Fibroblast of lung (primary cell): ENCODE data around the gene HES3. TPM values are rescaled to one million over a fixed set of nuclear protein-coding genes. Genes with fewer than 3 reads are reported as not detected.

Experiments used
- DNase-seq, 2 donors: peaks; one replicate each; pipeline versions ENCODE4 v3.0.0 to v3.0.0-alpha.2; 2010; ENCODE audit warnings: low read depth in 2 of 2
- H2AFZ ChIP-seq: 2 replicates; pipeline ENCODE4 v1.5.1; 2012; ENCODE audit warnings: low read length, control low read depth, inconsistent platforms
- H3K27ac ChIP-seq: 2 replicates; pipeline ENCODE4 v1.5.1; 2011; ENCODE audit warnings: low read length, control low read depth; ENCODE audit not compliant: insufficient read depth
- H3K27me3 ChIP-seq: 2 replicates; pipeline ENCODE4 v1.5.1; 2011; ENCODE audit warnings: mild to moderate bottlenecking, low read length; ENCODE audit not compliant: control insufficient read depth, insufficient read depth
- H3K36me3 ChIP-seq: 2 replicates; pipeline ENCODE4 v1.5.1; 2011; ENCODE audit warnings: low read length; ENCODE audit not compliant: control insufficient read depth, insufficient read depth
- H3K4me1 ChIP-seq: 2 replicates; pipeline ENCODE4 v1.5.1; 2011; ENCODE audit warnings: low read length; ENCODE audit not compliant: control insufficient read depth, insufficient read depth; ENCODE audit errors: extremely low read depth
- H3K4me2 ChIP-seq: 2 replicates; pipeline ENCODE4 v1.5.1; 2011; ENCODE audit warnings: low read length, control low read depth; ENCODE audit not compliant: insufficient read depth; ENCODE audit errors: extremely low read depth
- H3K4me3 ChIP-seq, 4 experiments: fragments of 200-600 bp in 1 of 4; sonication (generic) in 1 of 4; replicated peaks in 1 of 4; 2 replicates each; pipeline ENCODE4 v1.5.1; 2011 to 2016; ENCODE audit warnings: low read length in 4 of 4, low read depth in 3 of 4, mild to moderate bottlenecking in 3 of 4, control low read depth in 2 of 4, inconsistent platforms in 1 of 4, mixed read lengths in 1 of 4; ENCODE audit not compliant: insufficient read depth in 1 of 4; ENCODE audit errors: control extremely low read depth in 1 of 4
- H3K79me2 ChIP-seq: 2 replicates; pipeline ENCODE4 v1.5.1; 2012; ENCODE audit warnings: mild to moderate bottlenecking, low read length, inconsistent platforms; ENCODE audit not compliant: control insufficient read depth, insufficient read depth
- H3K9ac ChIP-seq: 2 replicates; pipeline ENCODE4 v1.5.1; 2011; ENCODE audit warnings: mild to moderate bottlenecking, low read length, control low read depth; ENCODE audit not compliant: insufficient read depth
- H3K9me3 ChIP-seq: 2 replicates; pipeline ENCODE4 v1.5.1; 2012; ENCODE audit warnings: low read depth, low read length; ENCODE audit not compliant: control insufficient read depth, insufficient read depth
- H4K20me1 ChIP-seq: 2 replicates; pipeline ENCODE4 v1.5.1; 2011; ENCODE audit warnings: low read length; ENCODE audit not compliant: control insufficient read depth, insufficient read depth; ENCODE audit errors: extremely low read depth
- CTCF ChIP-seq, 2 donors: IDR thresholded peaks in 1 of 2; conservative IDR thresholded peaks in 1 of 2; 1 replicate in 1 of 2; 2 replicates in 1 of 2; pipeline ENCODE4 v1.5.1; 2011 to 2012; ENCODE audit warnings: low read length in 2 of 2, control low read depth in 1 of 2, inconsistent platforms in 1 of 2, low read depth in 1 of 2, mild to moderate bottlenecking in 1 of 2
- EZH2 ChIP-seq: IDR thresholded peaks from 2 replicates; pipeline ENCODE4 v1.5.1; 2012; ENCODE audit warnings: low read length, control low read depth, mild to moderate bottlenecking; ENCODE audit errors: missing control alignments
- polyA plus RNA-seq, 2 donors: library from polyadenylated mRNA; depleted of rRNA in 1 of 2; stranded (reverse) in 1 of 2; unstranded in 1 of 2; fragments of >200 nt; gene quantifications; 2 replicates each; pipeline ENCODE4 v1.2.1, GENCODE V29; 2011 to 2012; ENCODE audit warnings: missing spikeins in 1 of 2
- total RNA-seq: library from RNA; depleted of rRNA; stranded (reverse); fragments of >200 nt; gene quantifications from 2 replicates; pipeline ENCODE4 v1.2.1, GENCODE V29; 2014

Gene HES3
- total and polyA plus RNA-seq, 2 donors (not counting 1 experiment from before 2014, with no cell fraction given) = not detected

GRCh38 chr1:6245086-6245868, 1.3 kb downstream of the HES3 start:
- Histone ChIP-seq H3K27ac (no peak overlapping the region), H3K4me3 (no peak overlapping the region), H3K9ac (no peak overlapping the region), H3K4me2 (peak overlapping the region; percentile 51), H3K4me1 (peaks cover 5% of the 10 kb centered on the region), H3K79me2 (no peaks in the 10 kb centered on the region), H3K36me3 (no peaks in the 10 kb centered on the region), H3K27me3 (peaks cover 33% of the 10 kb centered on the region), H2AFZ (no peak overlapping the region), H4K20me1 (no peaks in the 10 kb centered on the region), H3K9me3 (no peaks in the 10 kb centered on the region)
- TF ChIP-seq EZH2 (peak; percentile 6), CTCF (conservative IDR thresholded peaks at IDR 0.05 in 1 of 2, IDR thresholded peaks at IDR 0.05 in 1 of 2; ENCODE audit: low read depth in 1 of 2, low read length in 2 of 2) (peak; percentile 61 to 72)
- peak; percentile 70 to 73 for DNase-seq

- no peak overlapping the region for H3K4me3 ChIP-seq
- peak overlapping the region; percentile 35 for H3K4me2 ChIP-seq
- H3K79me2 ChIP-seq = no peaks in the 10 kb centered on the region
Measured at GRCh38 chr1:6245869-6246496, 2.0 kb downstream of the HES3 start.

More at GRCh38 chr1:6245869-6246496, 2.0 kb downstream of the HES3 start:
- DNase-seq = no peak
- Histone ChIP-seq H3K27ac (no peak overlapping the region), H4K20me1 (no peaks in the 10 kb centered on the region), H2AFZ (no peak overlapping the region), H3K4me1 (peaks cover 5% of the 10 kb centered on the region), H3K27me3 (peaks cover 30% of the 10 kb centered on the region), H3K36me3 (no peaks in the 10 kb centered on the region), H3K9ac (no peak overlapping the region), H3K9me3 (no peaks in the 10 kb centered on the region)
- TF ChIP-seq CTCF (conservative IDR thresholded peaks at IDR 0.05 in 1 of 2, IDR thresholded peaks at IDR 0.05 in 1 of 2; ENCODE audit: low read depth in 1 of 2, low read length in 2 of 2) (no peak), EZH2 (no peak)
